H9 (cell line): Measurements from ENCODE around the gene GTF3C1. TPM values are rescaled to one million over a fixed set of nuclear protein-coding genes. Genes with fewer than 3 reads are reported as not detected.

Source experiments
- DNase-seq: peaks from one replicate; pipeline ENCODE4 v3.0.0-alpha.2; 2017
- H2AFZ ChIP-seq: one replicate; pipeline ENCODE4 v1.6.1; 2013; ENCODE audit warnings: mild to moderate bottlenecking, low read length, control low read depth, moderate library complexity
- H2AK5ac ChIP-seq: 2 replicates; pipeline ENCODE4 v1.6.1; 2013; ENCODE audit warnings: low read length, control low read depth, mixed read lengths; ENCODE audit not compliant: insufficient read length
- H2BK120ac ChIP-seq: one replicate; pipeline ENCODE4 v1.6.1; 2013; ENCODE audit warnings: low read depth, mild to moderate bottlenecking, low read length, control low read depth, inconsistent platforms; ENCODE audit not compliant: poor library complexity, severe bottlenecking
- H2BK12ac ChIP-seq: 2 replicates; pipeline ENCODE4 v1.6.1; 2013; ENCODE audit warnings: low read length, control low read depth, mixed read lengths, low read depth; ENCODE audit not compliant: insufficient read length
- H2BK15ac ChIP-seq: 2 replicates; pipeline ENCODE4 v1.6.1; 2013; ENCODE audit warnings: low read depth, low read length, control low read depth
- H2BK20ac ChIP-seq: one replicate; pipeline ENCODE4 v1.6.1; 2013; ENCODE audit warnings: low read depth, mild to moderate bottlenecking, low read length, control low read depth, inconsistent platforms; ENCODE audit not compliant: poor library complexity, severe bottlenecking
- H2BK5ac ChIP-seq: 2 replicates; pipeline ENCODE4 v1.6.1; 2013; ENCODE audit warnings: low read length, control low read depth, mixed read lengths; ENCODE audit not compliant: insufficient read length
- H3K14ac ChIP-seq: 2 replicates; pipeline ENCODE4 v1.6.1; 2013; ENCODE audit warnings: low read length, control low read depth; ENCODE audit not compliant: insufficient read depth
- H3K18ac ChIP-seq: 2 replicates; pipeline ENCODE4 v1.6.1; 2013; ENCODE audit warnings: low read depth, mild to moderate bottlenecking, mixed read lengths, low read length, control low read depth; ENCODE audit not compliant: insufficient read length
- H3K23ac ChIP-seq: 2 replicates; pipeline ENCODE4 v1.6.1; 2013; ENCODE audit warnings: low read length, control low read depth, mixed read lengths, low read depth; ENCODE audit not compliant: insufficient read length
- H3K23me2 ChIP-seq: 2 replicates; pipeline ENCODE4 v1.6.1; 2013; ENCODE audit warnings: low read depth, mild to moderate bottlenecking, mixed read lengths, low read length, control low read depth; ENCODE audit not compliant: insufficient read length, poor library complexity, severe bottlenecking
- H3K27ac ChIP-seq: 2 replicates; pipeline ENCODE4 v1.5.1; 2013; ENCODE audit warnings: low read length, control low read depth, mixed read lengths, low read depth; ENCODE audit not compliant: insufficient read length
- H3K27me3 ChIP-seq: 2 replicates; pipeline ENCODE4 v1.6.1; 2013; ENCODE audit warnings: low read length, control low read depth, inconsistent platforms; ENCODE audit not compliant: insufficient read depth
- H3K4ac ChIP-seq: 2 replicates; pipeline ENCODE4 v1.6.1; 2013; ENCODE audit warnings: low read depth, mild to moderate bottlenecking, control low read depth, inconsistent platforms, low read length, moderate library complexity
- H3K4me1 ChIP-seq: 2 replicates; pipeline ENCODE4 v1.6.1; 2013; ENCODE audit warnings: low read length, control low read depth, inconsistent platforms; ENCODE audit not compliant: insufficient read depth
- H3K4me2 ChIP-seq: 2 replicates; pipeline ENCODE4 v1.6.1; 2013; ENCODE audit warnings: low read length, control low read depth, mixed read lengths; ENCODE audit not compliant: insufficient read length, insufficient read depth
- H3K56ac ChIP-seq: 2 replicates; pipeline ENCODE4 v1.6.1; 2013; ENCODE audit warnings: low read depth, mild to moderate bottlenecking, mixed read lengths, low read length, control low read depth; ENCODE audit not compliant: insufficient read length
- H3K79me1 ChIP-seq: 2 replicates; pipeline ENCODE4 v1.6.1; 2013; ENCODE audit warnings: low read depth, mild to moderate bottlenecking, moderate library complexity, low read length, control low read depth, inconsistent platforms; ENCODE audit not compliant: insufficient read depth, poor library complexity, severe bottlenecking
- H3K79me2 ChIP-seq: 2 replicates; pipeline ENCODE4 v1.6.1; 2013; ENCODE audit warnings: low read length, control low read depth, inconsistent platforms; ENCODE audit not compliant: insufficient read depth
- H3K9ac ChIP-seq: 2 replicates; pipeline ENCODE4 v1.6.1; 2013; ENCODE audit warnings: low read length, control low read depth, mixed read lengths; ENCODE audit not compliant: insufficient read length; ENCODE audit errors: extremely low read depth
- H3K9me3 ChIP-seq: one replicate; pipeline ENCODE4 v1.6.1; 2013; ENCODE audit warnings: low read depth, low read length, inconsistent platforms; ENCODE audit not compliant: control insufficient read depth
- H3T11ph ChIP-seq: one replicate; pipeline ENCODE4 v1.6.1; 2013; ENCODE audit warnings: mild to moderate bottlenecking, low read length, control low read depth, inconsistent platforms
- H4K20me1 ChIP-seq: one replicate; pipeline ENCODE4 v1.6.1; 2013; ENCODE audit not compliant: control insufficient read depth, insufficient read length, insufficient read depth
- H4K5ac ChIP-seq: 2 replicates; pipeline ENCODE4 v1.6.1; 2013; ENCODE audit warnings: low read depth, mild to moderate bottlenecking, mixed read lengths, low read length, control low read depth; ENCODE audit not compliant: insufficient read length
- H4K8ac ChIP-seq: replicated peaks from 2 replicates; pipeline ENCODE4 v1.6.1; 2013; ENCODE audit warnings: low read length, control low read depth, mixed read lengths, low read depth; ENCODE audit not compliant: insufficient read length
- H4K91ac ChIP-seq: 2 replicates; pipeline ENCODE4 v1.6.1; 2013; ENCODE audit warnings: low read depth, mild to moderate bottlenecking, moderate library complexity, mixed read lengths, low read length, control low read depth; ENCODE audit not compliant: insufficient read length
- H3K27ac Mint-ChIP-seq, 3 experiments: 2 replicates in 2 of 3; 3 replicates in 1 of 3; pipeline ENCODE4 v1.8.0; 2020 to 2021; ENCODE audit warnings: mixed read lengths in 3 of 3, mild to moderate bottlenecking in 1 of 3, moderate library complexity in 1 of 3
- H3K27me3 Mint-ChIP-seq: 2 replicates; pipeline ENCODE4 v1.8.0; 2021; ENCODE audit warnings: low read depth, mild to moderate bottlenecking, moderate library complexity, mixed read lengths
- H3K36me3 Mint-ChIP-seq, 3 experiments: 2 replicates in 2 of 3; 3 replicates in 1 of 3; pipeline ENCODE4 v1.8.0; 2020 to 2021; ENCODE audit warnings: low read depth in 3 of 3, mixed read lengths in 3 of 3; ENCODE audit not compliant: insufficient read depth in 1 of 3
- H3K4me1 Mint-ChIP-seq, 2 experiments: 2 replicates each; pipeline ENCODE4 v1.8.0; 2020; ENCODE audit warnings: mixed read lengths in 2 of 2
- H3K4me3 Mint-ChIP-seq, 2 experiments: 2 replicates in 1 of 2; 3 replicates in 1 of 2; pipeline ENCODE4 v1.8.0; 2020 to 2021; ENCODE audit warnings: mild to moderate bottlenecking in 2 of 2, mixed read lengths in 2 of 2, moderate library complexity in 1 of 2
- H3K9me3 Mint-ChIP-seq, 2 experiments: 2 replicates in 1 of 2; 3 replicates in 1 of 2; pipeline ENCODE4 v1.8.0; 2020; ENCODE audit warnings: mild to moderate bottlenecking in 2 of 2, mixed read lengths in 2 of 2, moderate library complexity in 1 of 2
- WGBS: extraction: QIAGEN DNeasy Blood & Tissue Kit; methylation state at CpG from one replicate; pipeline ENCODE4 v1.1.7; 2013; ENCODE audit warnings: missing lambda C conversion rate, low lambda C conversion rate, mixed read lengths; ENCODE audit not compliant: insufficient read length; ENCODE audit errors: extremely low coverage; 5-methylcytosine and 5-hydroxymethylcytosine counted together
- total RNA-seq: library from RNA; stranded (reverse); gene quantifications from 2 replicates; pipeline ENCODE4 v1.2.1, GENCODE V29; 2021
- TF ChIP-seq, protein P1 (sequence below): fragments of 200-600 bp; sonication (generic); conservative IDR thresholded peaks from 3 replicates; pipeline ENCODE4 v1.8.0; 2021; ENCODE audit warnings: antibody characterized with exemption, mild to moderate bottlenecking

Gene GTF3C1
- total RNA-seq, 1 experiment from 2014 or later: 113 TPM

DNA sequence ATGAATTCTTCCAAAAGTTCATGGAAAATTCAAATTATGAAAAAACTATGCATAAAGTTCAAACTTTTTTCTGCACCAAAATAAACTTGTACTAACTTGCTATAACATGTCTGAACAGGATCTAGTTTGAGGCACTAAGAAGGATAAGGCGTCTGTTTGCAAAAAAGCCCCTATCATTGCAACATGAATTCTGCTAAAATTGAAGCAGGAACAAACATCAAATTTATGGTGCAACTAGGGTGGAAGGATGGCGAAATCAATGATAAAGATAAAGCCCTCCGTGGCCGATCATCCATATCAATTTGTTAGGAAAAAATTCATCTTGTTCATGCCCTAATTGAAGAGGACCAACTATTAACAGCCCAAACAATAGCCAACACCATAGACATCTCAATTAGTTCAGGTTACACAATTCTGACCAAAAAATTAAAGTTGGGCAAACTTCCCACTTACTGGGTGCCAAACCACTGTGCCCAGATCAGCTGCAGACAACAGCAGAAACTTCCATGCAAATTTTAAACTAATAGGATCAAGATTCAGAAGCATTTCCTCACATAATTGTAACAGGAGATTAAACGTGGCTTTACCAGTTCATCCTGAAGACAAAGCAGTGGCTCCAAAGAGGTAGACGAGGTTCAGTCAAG is 134.8 kb downstream of the GTF3C1 start:
- DNase-seq: no peak
- no peak overlapping the region for H3K4ac ChIP-seq
- H3T11ph ChIP-seq: no peak overlapping the region

More for the DNA sequence above, 134.8 kb downstream of the GTF3C1 start:
- H2BK15ac ChIP-seq: no peak overlapping the region
- no peaks in the 10 kb centered on the region for H3K27me3 ChIP-seq
- no peaks in the 10 kb centered on the region for H3K79me1 ChIP-seq
- no peaks in the 10 kb centered on the region for H3K79me2 ChIP-seq
- WGBS: no CpG with 5 or more reads among the region's 6 CpGs
- no peaks in the 10 kb centered on the region for H3K9me3 ChIP-seq
- Mint-ChIP-seq H3K27ac (no peak overlapping the region), H3K4me1 (peaks cover 7% of the 10 kb centered on the region in 2 experiments), H3K36me3 (peaks cover 0 to 11% (median 2%) of the 10 kb centered on the region in 3 experiments; a peak in 5 of 7 replicates), H3K27me3 (no peaks in the 10 kb centered on the region), H3K4me3 (no peak overlapping the region), H3K9me3 (peaks cover 8 to 20% of the 10 kb centered on the region in 2 experiments)
- no peak overlapping the region for H3K14ac ChIP-seq
- H2BK5ac ChIP-seq: no peak overlapping the region
- no peak overlapping the region for H4K8ac ChIP-seq
- H2AK5ac ChIP-seq: no peak overlapping the region
- no peak overlapping the region for H4K91ac ChIP-seq
- H4K5ac ChIP-seq: no peak overlapping the region
- H3K9ac ChIP-seq: no peak overlapping the region
- H2BK12ac ChIP-seq: no peak overlapping the region
- no peak overlapping the region for H3K27ac ChIP-seq
- H3K23me2 ChIP-seq: no peaks in the 10 kb centered on the region
- no peak overlapping the region for H3K56ac ChIP-seq
- no peak overlapping the region for H2BK120ac ChIP-seq
- H3K18ac ChIP-seq: no peak overlapping the region
- H2BK20ac ChIP-seq: no peak overlapping the region
- H3K4me2 ChIP-seq: no peak overlapping the region
- H2AFZ ChIP-seq: no peak overlapping the region
- TF ChIP-seq, protein P1, sequence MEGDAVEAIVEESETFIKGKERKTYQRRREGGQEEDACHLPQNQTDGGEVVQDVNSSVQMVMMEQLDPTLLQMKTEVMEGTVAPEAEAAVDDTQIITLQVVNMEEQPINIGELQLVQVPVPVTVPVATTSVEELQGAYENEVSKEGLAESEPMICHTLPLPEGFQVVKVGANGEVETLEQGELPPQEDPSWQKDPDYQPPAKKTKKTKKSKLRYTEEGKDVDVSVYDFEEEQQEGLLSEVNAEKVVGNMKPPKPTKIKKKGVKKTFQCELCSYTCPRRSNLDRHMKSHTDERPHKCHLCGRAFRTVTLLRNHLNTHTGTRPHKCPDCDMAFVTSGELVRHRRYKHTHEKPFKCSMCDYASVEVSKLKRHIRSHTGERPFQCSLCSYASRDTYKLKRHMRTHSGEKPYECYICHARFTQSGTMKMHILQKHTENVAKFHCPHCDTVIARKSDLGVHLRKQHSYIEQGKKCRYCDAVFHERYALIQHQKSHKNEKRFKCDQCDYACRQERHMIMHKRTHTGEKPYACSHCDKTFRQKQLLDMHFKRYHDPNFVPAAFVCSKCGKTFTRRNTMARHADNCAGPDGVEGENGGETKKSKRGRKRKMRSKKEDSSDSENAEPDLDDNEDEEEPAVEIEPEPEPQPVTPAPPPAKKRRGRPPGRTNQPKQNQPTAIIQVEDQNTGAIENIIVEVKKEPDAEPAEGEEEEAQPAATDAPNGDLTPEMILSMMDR: no peak
- no peaks in the 10 kb centered on the region for H4K20me1 ChIP-seq
- H3K4me1 ChIP-seq: no peaks in the 10 kb centered on the region
- H3K23ac ChIP-seq: no peak overlapping the region
